GM12878 (cell line): ENCODE data around the gene PRUNE2.

ENCODE experiments used
- CBFB ChIP-seq: IDR thresholded peaks from 2 replicates; pipeline ENCODE4 v1.6.1; 2016; ENCODE audit warnings: antibody characterized with exemption, low read depth
- CTCF ChIP-seq, 3 experiments: IDR thresholded peaks in 2 of 3; conservative IDR thresholded peaks in 1 of 3; 2 replicates each; pipeline ENCODE4 v1.5.1; 2011; ENCODE audit warnings: low read depth in 3 of 3, low read length in 3 of 3, mild to moderate bottlenecking in 3 of 3, control low read depth in 2 of 3, moderate library complexity in 2 of 3, inconsistent platforms in 1 of 3, mixed read lengths in 1 of 3; ENCODE audit not compliant: control insufficient read depth in 2 of 3, insufficient read depth in 1 of 3; ENCODE audit errors: extremely low read depth in 1 of 3
- ETV6 ChIP-seq, 2 experiments: fragments of 450-650 bp in 1 of 2; IDR thresholded peaks in 1 of 2; conservative IDR thresholded peaks in 1 of 2; 2 replicates each; pipeline ENCODE4 v1.6.1; 2014; ENCODE audit warnings: antibody characterized with exemption in 1 of 2, borderline replicate concordance in 1 of 2, low read depth in 1 of 2, mild to moderate bottlenecking in 1 of 2, moderate library complexity in 1 of 2
- HCFC1 ChIP-seq: fragments of 150-350 bp; IDR thresholded peaks from 2 replicates; pipeline ENCODE4 v1.6.1; 2014; ENCODE audit warnings: low read length
- MEF2B ChIP-seq: fragments of 450-650 bp; IDR thresholded peaks from 2 replicates; pipeline ENCODE4 v1.6.1; 2018; ENCODE audit warnings: mild to moderate bottlenecking, moderate library complexity; ENCODE audit not compliant: partially characterized antibody, poor library complexity, severe bottlenecking
- POLR2A ChIP-seq: IDR thresholded peaks from 2 replicates; pipeline ENCODE4 v1.6.1; 2011; ENCODE audit warnings: low read depth, mild to moderate bottlenecking, low read length
- POLR2AphosphoS5 ChIP-seq: IDR thresholded peaks from 2 replicates; pipeline ENCODE4 v1.6.1; 2011; ENCODE audit warnings: mild to moderate bottlenecking, low read length, inconsistent platforms
- SMC3 ChIP-seq: IDR thresholded peaks from 2 replicates; pipeline ENCODE4 v1.6.1; 2011; ENCODE audit warnings: low read length, improper control_type of control experiment, borderline replicate concordance
- TCF12 ChIP-seq: IDR thresholded peaks from 2 replicates; pipeline ENCODE4 v1.6.1; 2011; ENCODE audit warnings: low read depth, mild to moderate bottlenecking, low read length

GRCh38 chr9:76884823-76885222, 21.1 kb downstream of the PRUNE2 start:
- TF ChIP-seq HCFC1 (no peak), POLR2A (no peak), MEF2B (no peak), CBFB (no peak), CTCF (IDR thresholded peaks at IDR 0.05 in 2 of 3, conservative IDR thresholded peaks at IDR 0.05 in 1 of 3; ENCODE audit: control insufficient read depth in 2 of 3, extremely low read depth in 1 of 3, insufficient read depth in 1 of 3, low read depth in 3 of 3, low read length in 3 of 3) (no peak), POLR2AphosphoS5 (no peak), SMC3 (no peak), TCF12 (no peak), ETV6 (conservative IDR thresholded peaks at IDR 0.05 in 1 of 2, IDR thresholded peaks at IDR 0.05 in 1 of 2; ENCODE audit: borderline replicate concordance in 1 of 2, low read depth in 1 of 2) (no peak)
